Glutamatergic neuron (in vitro differentiated cells): Measurements from ENCODE around the gene NLRP9. TPM values are rescaled to one million over a fixed set of nuclear protein-coding genes. Genes with fewer than 3 reads are reported as not detected.

Experiments used
- DNase-seq: peaks from one replicate; pipeline ENCODE4 v3.0.0; 2022
- H3K27ac Mint-ChIP-seq: one replicate; pipeline ENCODE4 v1.8.0; 2020; ENCODE audit warnings: mild to moderate bottlenecking, mixed read lengths, inconsistent platforms; ENCODE audit not compliant: unreplicated experiment
- H3K27me3 Mint-ChIP-seq: one replicate; pipeline ENCODE4 v1.8.0; 2020; ENCODE audit warnings: mild to moderate bottlenecking, moderate library complexity, mixed read lengths, inconsistent platforms; ENCODE audit not compliant: unreplicated experiment
- H3K36me3 Mint-ChIP-seq: one replicate; pipeline ENCODE4 v1.8.0; 2020; ENCODE audit warnings: mild to moderate bottlenecking, mixed read lengths, inconsistent platforms; ENCODE audit not compliant: unreplicated experiment
- H3K4me1 Mint-ChIP-seq: one replicate; pipeline ENCODE4 v1.8.0; 2020; ENCODE audit warnings: mild to moderate bottlenecking, low read depth, mixed read lengths, inconsistent platforms; ENCODE audit not compliant: unreplicated experiment
- H3K4me3 Mint-ChIP-seq: one replicate; pipeline ENCODE4 v1.8.0; 2020; ENCODE audit warnings: mild to moderate bottlenecking, mixed read lengths, inconsistent platforms; ENCODE audit not compliant: unreplicated experiment
- H3K9me3 Mint-ChIP-seq: one replicate; pipeline ENCODE4 v1.8.0; 2020; ENCODE audit warnings: mild to moderate bottlenecking, moderate library complexity, mixed read lengths, inconsistent platforms; ENCODE audit not compliant: unreplicated experiment
- CTCF ChIP-seq: fragments of 200-600 bp; sonication (generic); IDR thresholded peaks from one replicate; pipeline ENCODE4 v1.5.0; 2021; ENCODE audit not compliant: partially characterized antibody, unreplicated experiment
- total RNA-seq: library from RNA; stranded (reverse); fragmentation: NEBNext Ultra II Directional; extraction: Animal tissue kit (Norgen Biotek cat#: 25700); gene quantifications from one replicate; pipeline ENCODE4 v1.2.1, GENCODE V29; 2021; ENCODE audit not compliant: unreplicated experiment

Gene NLRP9
- total RNA-seq, 1 donor from 2014 or later, result not detected

DNA sequence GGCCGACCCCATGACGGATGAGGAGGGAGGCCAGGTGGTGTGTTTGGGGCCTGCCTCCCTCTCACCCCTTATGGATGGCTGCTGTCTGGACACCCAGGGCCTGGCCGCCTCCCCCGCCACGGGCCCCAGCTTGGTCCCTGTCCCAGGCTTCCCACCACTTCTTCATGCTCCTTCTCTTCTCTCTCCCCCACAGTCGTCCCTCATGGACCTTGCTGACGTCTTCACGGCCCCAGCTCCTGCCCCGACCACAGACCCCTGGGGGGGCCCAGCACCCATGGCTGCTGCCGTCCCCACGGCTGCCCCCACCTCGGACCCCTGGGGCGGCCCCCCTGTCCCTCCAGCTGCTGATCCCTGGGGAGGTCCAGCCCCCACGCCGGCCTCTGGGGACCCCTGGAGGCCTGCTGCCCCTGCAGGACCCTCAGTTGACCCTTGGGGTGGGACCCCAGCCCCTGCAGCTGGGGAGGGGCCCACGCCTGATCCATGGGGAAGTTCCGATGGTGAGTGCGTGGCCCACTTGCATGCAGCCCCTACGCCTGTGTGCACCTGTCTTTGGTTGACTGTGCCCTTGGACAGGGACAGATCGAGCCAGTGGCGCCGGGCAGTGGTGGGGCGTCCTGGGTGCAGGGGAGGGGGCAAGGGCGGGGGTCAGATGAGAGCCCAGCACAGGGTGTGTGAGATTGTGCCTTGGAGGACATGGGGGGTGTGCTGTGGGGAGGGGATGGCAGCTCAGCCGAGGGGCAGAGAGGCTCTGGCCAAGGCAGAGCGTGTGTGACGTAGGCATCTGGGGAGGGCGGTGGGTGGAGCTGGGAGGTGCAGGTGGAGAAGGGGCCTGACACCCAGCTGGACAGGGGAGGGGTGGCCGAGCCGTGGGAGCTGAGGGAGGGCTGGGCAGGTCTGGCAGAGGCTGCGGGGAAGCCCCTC lies 46.4 kb downstream of the NLRP9 start:
- DNase-seq, result no peak
- TF ChIP-seq CTCF, result no peak

GRCh38 chr19:55690769-55691545 lies 47.2 kb downstream of the NLRP9 start:
- TF ChIP-seq CTCF, result no peak
- Mint-ChIP-seq H3K36me3 (no peaks in the 10 kb centered on the region), H3K4me3 (no peak overlapping the region), H3K9me3 (peaks cover 4% of the 10 kb centered on the region), H3K27me3 (peaks cover 3% of the 10 kb centered on the region), H3K27ac (no peak overlapping the region), H3K4me1 (no peaks in the 10 kb centered on the region)
- no peak for DNase-seq

More for the DNA sequence above, 46.4 kb downstream of the NLRP9 start:
- Mint-ChIP-seq H3K36me3 (no peaks in the 10 kb centered on the region), H3K27ac (no peak overlapping the region), H3K4me1 (no peaks in the 10 kb centered on the region), H3K27me3 (peaks cover 6% of the 10 kb centered on the region), H3K4me3 (no peak overlapping the region), H3K9me3 (peaks cover 4% of the 10 kb centered on the region)

DNA sequence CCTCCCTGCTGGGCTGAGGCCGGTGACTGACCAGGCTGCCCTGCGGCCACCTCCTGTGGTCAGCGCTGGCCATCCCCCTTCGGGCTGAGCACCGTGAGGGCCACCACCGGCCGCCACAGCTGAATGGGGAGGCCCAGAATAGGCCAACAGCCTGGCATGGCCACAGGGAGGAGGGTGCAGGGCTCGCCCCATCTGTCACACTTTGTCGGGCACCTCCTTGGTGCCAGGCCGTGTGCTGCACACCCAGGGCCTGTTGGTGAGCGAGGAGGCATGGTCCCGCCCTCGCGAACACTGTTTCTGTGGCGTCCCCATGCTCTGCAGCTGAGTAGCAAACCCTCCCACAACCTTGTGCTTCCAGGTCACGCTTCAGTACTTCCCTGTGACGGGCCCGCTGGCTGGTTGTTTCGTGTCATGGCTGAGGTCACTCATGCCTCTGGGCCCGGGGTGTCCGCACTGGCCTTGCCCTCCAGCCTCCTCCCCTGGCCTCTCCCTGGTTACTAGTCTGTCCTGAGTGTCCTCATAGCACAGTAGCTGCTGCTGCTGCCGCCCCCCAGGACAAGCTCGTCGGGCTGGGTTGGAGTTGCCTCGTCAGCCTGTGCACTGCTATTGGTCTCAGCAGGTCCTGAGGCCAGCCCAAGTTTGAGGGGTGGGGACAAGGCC lies 48.0 kb downstream of the NLRP9 start:
- no peak for DNase-seq
- Mint-ChIP-seq H3K4me1 (no peaks in the 10 kb centered on the region), H3K27ac (no peak overlapping the region), H3K27me3 (peaks cover 1% of the 10 kb centered on the region), H3K4me3 (no peak overlapping the region), H3K36me3 (no peaks in the 10 kb centered on the region), H3K9me3 (peaks cover 4% of the 10 kb centered on the region)
- no peak for TF ChIP-seq CTCF

DNA sequence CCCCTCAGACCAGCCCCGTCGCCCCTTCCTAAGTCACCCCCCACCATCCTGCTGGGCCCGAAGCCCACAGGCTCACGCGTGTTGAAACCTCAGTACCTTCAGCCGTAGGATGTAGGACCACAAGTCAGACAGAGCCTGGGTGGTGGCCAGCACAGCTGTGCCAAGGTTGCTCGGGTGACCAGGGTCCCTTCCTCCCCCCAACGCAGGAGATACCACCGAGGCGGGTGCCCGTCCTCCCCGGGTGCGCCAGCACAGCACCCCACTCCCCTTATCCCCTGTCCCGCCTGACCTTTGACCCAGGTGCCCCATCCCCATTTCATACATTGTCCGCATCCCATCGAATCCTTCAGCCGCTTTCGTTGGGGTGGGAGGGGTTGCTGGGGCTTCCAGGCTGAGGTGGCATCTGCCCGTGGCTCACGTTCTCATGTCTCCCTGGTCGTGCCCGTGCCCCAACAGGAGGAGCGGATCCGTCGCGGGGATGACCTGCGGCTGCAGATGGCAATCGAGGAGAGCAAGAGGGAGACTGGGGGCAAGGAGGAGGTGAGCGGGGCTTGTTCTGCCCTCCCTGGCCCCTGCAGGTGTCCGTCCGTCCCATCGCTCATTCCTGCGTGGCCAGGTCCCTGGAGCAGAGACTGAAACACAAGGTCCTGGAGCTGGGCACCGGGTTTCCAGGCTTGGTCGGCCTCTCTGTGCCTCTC lies 48.6 kb downstream of the NLRP9 start:
- DNase-seq, result no peak
- H3K36me3 Mint-ChIP-seq, result no peaks in the 10 kb centered on the region
- H3K4me3 Mint-ChIP-seq, result no peak overlapping the region
- peaks cover 1% of the 10 kb centered on the region for H3K27me3 Mint-ChIP-seq
- no peak overlapping the region for H3K27ac Mint-ChIP-seq
- H3K9me3 Mint-ChIP-seq, result peaks cover 4% of the 10 kb centered on the region
- TF ChIP-seq CTCF, result no peak
- no peaks in the 10 kb centered on the region for H3K4me1 Mint-ChIP-seq
